WTC11 (cell line): Measurements from ENCODE around the gene RMC1. TPM values are rescaled to one million over a fixed set of nuclear protein-coding genes. Genes with fewer than 3 reads are reported as not detected.

Experiments
- ATAC-seq: fragments of 200-7000 bp; cut with Tn5 transposase; 2 replicates; pipeline ENCODE4 v1.10.0; 2021; ENCODE audit warnings: mild to moderate bottlenecking, moderate library complexity
- CTCF ChIA-PET: fragments of 300-600 bp; sonication (Branson Sonifier 250); formaldehyde crosslinking; loops from one replicate; lab custom pipeline; 2021; ENCODE audit warnings: antibody characterized with exemption; lab: Charles Lee
- POLR2A ChIA-PET: fragments of 350-600 bp; sonication (Branson Sonifier 250); formaldehyde crosslinking; loops from one replicate; lab custom pipeline; 2021; ENCODE audit warnings: antibody characterized with exemption; lab: Charles Lee
- DNase-seq: peaks from one replicate; pipeline ENCODE4 v3.0.0; 2021; ENCODE audit warnings: low spot score
- H3K27ac Mint-ChIP-seq: 2 replicates; pipeline ENCODE4 v1.8.0; 2021; ENCODE audit warnings: mixed read lengths
- H3K27me3 Mint-ChIP-seq: 2 replicates; pipeline ENCODE4 v1.8.0; 2021; ENCODE audit warnings: low read depth, mild to moderate bottlenecking, moderate library complexity, mixed read lengths
- H3K36me3 Mint-ChIP-seq: 2 replicates; pipeline ENCODE4 v1.8.0; 2021; ENCODE audit warnings: mixed read lengths
- H3K4me1 Mint-ChIP-seq: 2 replicates; pipeline ENCODE4 v1.8.0; 2022; ENCODE audit warnings: mixed read lengths
- H3K4me3 Mint-ChIP-seq: 2 replicates; pipeline ENCODE4 v1.8.0; 2021; ENCODE audit warnings: mild to moderate bottlenecking, moderate library complexity, mixed read lengths
- H3K9me3 Mint-ChIP-seq: 2 replicates; pipeline ENCODE4 v1.8.0; 2021; ENCODE audit warnings: mixed read lengths
- ATF3 ChIP-seq: sonication (generic); formaldehyde crosslinking; conservative IDR thresholded peaks from 2 replicates; pipeline ENCODE4 v1.8.1; 2022; ENCODE audit warnings: mild to moderate bottlenecking, missing genetic modification reagents
- CBFB ChIP-seq: sonication (generic); formaldehyde crosslinking; IDR thresholded peaks from 2 replicates; pipeline ENCODE4 v1.8.1; 2022; ENCODE audit warnings: mild to moderate bottlenecking, low read depth, missing genetic modification reagents
- CDX4 ChIP-seq: fragments of 250-450 bp; sonication (Bioruptor Pico); IDR thresholded peaks from 2 replicates; pipeline ENCODE4 v1.9.0; 2021; ENCODE audit warnings: moderate library complexity, mild to moderate bottlenecking, inconsistent platforms, borderline replicate concordance
- CREB1 ChIP-seq: sonication (generic); formaldehyde crosslinking; IDR thresholded peaks from 2 replicates; pipeline ENCODE4 v1.8.0; 2023; ENCODE audit warnings: mild to moderate bottlenecking, missing genetic modification reagents
- CREM ChIP-seq: sonication (generic); formaldehyde crosslinking; IDR thresholded peaks from 2 replicates; pipeline ENCODE4 v1.8.1; 2022; ENCODE audit warnings: mild to moderate bottlenecking, missing genetic modification reagents, moderate library complexity
- MAX ChIP-seq: sonication (generic); formaldehyde crosslinking; IDR thresholded peaks from 2 replicates; pipeline ENCODE4 v1.8.0; 2022; ENCODE audit warnings: mild to moderate bottlenecking, missing genetic modification reagents
- MLX ChIP-seq: sonication (generic); formaldehyde crosslinking; IDR thresholded peaks from 2 replicates; pipeline ENCODE4 v1.8.1; 2023; ENCODE audit warnings: mild to moderate bottlenecking, missing genetic modification reagents, moderate library complexity
- NR2C2 ChIP-seq: sonication (generic); formaldehyde crosslinking; IDR thresholded peaks from 2 replicates; pipeline ENCODE4 v1.8.0; 2022; ENCODE audit warnings: mild to moderate bottlenecking, missing genetic modification reagents
- OVOL2 ChIP-seq: fragments of 250-450 bp; sonication (Bioruptor Pico); IDR thresholded peaks from 2 replicates; pipeline ENCODE4 v1.9.0; 2021; ENCODE audit warnings: mild to moderate bottlenecking, borderline replicate concordance
- RORB ChIP-seq: fragments of 250-450 bp; sonication (Bioruptor Pico); IDR thresholded peaks from 2 replicates; pipeline ENCODE4 v1.9.0; 2021; ENCODE audit warnings: mild to moderate bottlenecking
- SMAD3 ChIP-seq: sonication (generic); formaldehyde crosslinking; IDR thresholded peaks from 2 replicates; pipeline ENCODE4 v1.8.0; 2022; ENCODE audit warnings: missing genetic modification reagents, mild to moderate bottlenecking, borderline replicate concordance
- SMAD4 ChIP-seq: sonication (generic); formaldehyde crosslinking; IDR thresholded peaks from 2 replicates; pipeline ENCODE4 v1.8.0; 2022; ENCODE audit warnings: mild to moderate bottlenecking, missing genetic modification reagents
- TCF7 ChIP-seq: sonication (generic); formaldehyde crosslinking; IDR thresholded peaks from 2 replicates; pipeline ENCODE4 v1.8.0; 2022; ENCODE audit warnings: mild to moderate bottlenecking, low read depth, missing genetic modification reagents, moderate library complexity
- TEAD1 ChIP-seq: sonication (generic); formaldehyde crosslinking; IDR thresholded peaks from 2 replicates; pipeline ENCODE4 v1.8.0; 2022; ENCODE audit warnings: mild to moderate bottlenecking, missing genetic modification reagents
- TEAD4 ChIP-seq: sonication (generic); formaldehyde crosslinking; IDR thresholded peaks from 2 replicates; pipeline ENCODE4 v1.8.0; 2022; ENCODE audit warnings: mild to moderate bottlenecking, missing genetic modification reagents
- TP53 ChIP-seq: sonication (generic); formaldehyde crosslinking; IDR thresholded peaks from 2 replicates; pipeline ENCODE4 v1.8.1; 2023; ENCODE audit warnings: mild to moderate bottlenecking, missing genetic modification reagents
- ZBTB21 ChIP-seq: sonication (generic); formaldehyde crosslinking; IDR thresholded peaks from 2 replicates; pipeline ENCODE4 v1.8.1; 2023; ENCODE audit warnings: mild to moderate bottlenecking, missing genetic modification reagents, borderline replicate concordance
- ZNF138 ChIP-seq: sonication (generic); formaldehyde crosslinking; conservative IDR thresholded peaks from 2 replicates; pipeline ENCODE4 v1.8.1; 2022; ENCODE audit warnings: mild to moderate bottlenecking, moderate library complexity, missing genetic modification reagents
- ZNF416 ChIP-seq: fragments of 250-450 bp; sonication (Bioruptor Pico); IDR thresholded peaks from 2 replicates; pipeline ENCODE4 v1.9.0; 2021; ENCODE audit warnings: mild to moderate bottlenecking, inconsistent platforms
- ZNF423 ChIP-seq: fragments of 250-450 bp; sonication (Bioruptor Pico); IDR thresholded peaks from 2 replicates; pipeline ENCODE4 v2.1.2; 2022; ENCODE audit warnings: mild to moderate bottlenecking, moderate library complexity
- ZNF425 ChIP-seq: fragments of 250-450 bp; sonication (Bioruptor Pico); conservative IDR thresholded peaks from 2 replicates; pipeline ENCODE4 v1.9.0; 2021; ENCODE audit warnings: mild to moderate bottlenecking
- ZNF512 ChIP-seq: sonication (generic); formaldehyde crosslinking; IDR thresholded peaks from 2 replicates; pipeline ENCODE4 v1.8.1; 2022; ENCODE audit warnings: missing genetic modification reagents, borderline replicate concordance
- ZNF532 ChIP-seq: fragments of 250-450 bp; sonication (Bioruptor Pico); IDR thresholded peaks from 2 replicates; pipeline ENCODE4 v1.9.0; 2021; ENCODE audit warnings: mild to moderate bottlenecking, borderline replicate concordance
- total RNA-seq: library from RNA; stranded (reverse); gene quantifications from 3 replicates; pipeline ENCODE4 v1.2.3, GENCODE V29; 2021

The RMC1 gene
- total RNA-seq, 1 experiment from 2014 or later: 15.6 TPM

GRCh38 chr18:23578067-23578701, 74.9 kb downstream of the RMC1 start (continued):
- no peak for TF ChIP-seq NR2C2 (CRISPR knock-in tag)
- no peak for TF ChIP-seq TEAD1 (CRISPR knock-in tag)
- no peak for TF ChIP-seq TCF7
- no peak for TF ChIP-seq ZNF425
- no peak for TF ChIP-seq MAX (CRISPR knock-in tag)
- no peak for TF ChIP-seq ZNF423
- no peak for TF ChIP-seq TEAD4 (CRISPR knock-in tag)
- no peak for TF ChIP-seq MLX
- TF ChIP-seq SMAD4 (CRISPR knock-in tag): no peak
- no peak for TF ChIP-seq ZNF532 (CRISPR knock-in tag)
- no peak for TF ChIP-seq RORB

- H3K4me1 Mint-ChIP-seq: peaks cover 38% of the 10 kb centered on the region
- H3K9me3 Mint-ChIP-seq: no peaks in the 10 kb centered on the region
- peak overlapping the region; percentile 62; the same call in 1 of the 2 replicates for H3K27ac Mint-ChIP-seq
- no peak overlapping the region for H3K4me3 Mint-ChIP-seq
- ChIA-PET CTCF (interaction anchor here (1.6 to 3.8 kb wide), 2 partner anchors 80 to 124 kb away, joined by 5 to 15 read pairs; no protein-coding TSS in a partner anchor), POLR2A (interaction anchor here (0.6 kb wide), 2 partner anchors 89 to 1938 kb away, joined by 3 to 6 read pairs; no protein-coding TSS in a partner anchor)
- H3K27me3 Mint-ChIP-seq: no peaks in the 10 kb centered on the region
- peaks cover 19% of the 10 kb centered on the region for H3K36me3 Mint-ChIP-seq
- DNase-seq (no peak), ATAC-seq (no peak)
- TF ChIP-seq TP53 (CRISPR knock-in tag): no peak
- TF ChIP-seq ATF3 (CRISPR knock-in tag): no peak
- TF ChIP-seq SMAD3 (CRISPR knock-in tag): no peak
- TF ChIP-seq CREB1 (CRISPR knock-in tag): no peak
- TF ChIP-seq ZBTB21 (CRISPR knock-in tag): no peak
- no peak for TF ChIP-seq ZNF512 (CRISPR knock-in tag)
- no peak for TF ChIP-seq OVOL2 (CRISPR knock-in tag)
- TF ChIP-seq CDX4 (CRISPR knock-in tag): no peak
- no peak for TF ChIP-seq CREM
- no peak for TF ChIP-seq ZNF416
- TF ChIP-seq MAX (CRISPR knock-in tag): no peak
- no peak for TF ChIP-seq CBFB
- no peak for TF ChIP-seq ZNF138
Measured at GRCh38 chr18:23578891-23579653, 75.8 kb downstream of the RMC1 start.
